Endodermal cell (in vitro differentiated cells): ENCODE results near the gene PCSK9. TPM values are rescaled to one million over a fixed set of nuclear protein-coding genes. Genes with fewer than 3 reads are reported as not detected.
A peak's percentile ranks its signal among the peaks of the same experiment; 100 is the strongest.

Source experiments
- DNase-seq: peaks from one replicate; pipeline ENCODE4 v3.0.0-alpha.2; 2017
- H3K27ac ChIP-seq: 2 replicates; pipeline ENCODE4 v1.5.1; 2013; ENCODE audit warnings: mild to moderate bottlenecking, low read depth, low read length, moderate library complexity
- H3K27me3 ChIP-seq: 2 replicates; pipeline ENCODE4 v1.6.1; 2013; ENCODE audit warnings: mild to moderate bottlenecking, low read length, moderate library complexity; ENCODE audit not compliant: insufficient read depth, control insufficient read depth, poor library complexity, severe bottlenecking
- H3K36me3 ChIP-seq: 2 replicates; pipeline ENCODE4 v1.7.0; 2013; ENCODE audit warnings: mild to moderate bottlenecking, low read length, moderate library complexity; ENCODE audit not compliant: control insufficient read depth, insufficient read depth
- H3K4me1 ChIP-seq: one replicate; pipeline ENCODE4 v1.7.0; 2013; ENCODE audit warnings: low read length; ENCODE audit not compliant: control insufficient read depth, insufficient read depth
- H3K4me3 ChIP-seq: 2 replicates; pipeline ENCODE4 v1.5.1; 2013; ENCODE audit warnings: mild to moderate bottlenecking, low read length, moderate library complexity
- H3K9ac ChIP-seq: 2 replicates; pipeline ENCODE4 v1.6.1; 2013; ENCODE audit warnings: mild to moderate bottlenecking, low read length, moderate library complexity; ENCODE audit not compliant: poor library complexity, severe bottlenecking; ENCODE audit errors: extremely low read depth
- H3K9me3 ChIP-seq: 2 replicates; pipeline ENCODE4 v1.6.1; 2013; ENCODE audit warnings: mild to moderate bottlenecking, low read length, moderate library complexity; ENCODE audit not compliant: control insufficient read depth
- H3K27ac Mint-ChIP-seq: 2 replicates; pipeline ENCODE4 v1.8.0; 2020; ENCODE audit warnings: mixed read lengths
- H3K27me3 Mint-ChIP-seq: 2 replicates; pipeline ENCODE4 v1.8.0; 2021; ENCODE audit warnings: mild to moderate bottlenecking, mixed read lengths; ENCODE audit not compliant: insufficient read depth
- H3K36me3 Mint-ChIP-seq: 2 replicates; pipeline ENCODE4 v1.8.0; 2020; ENCODE audit warnings: low read depth, mixed read lengths
- H3K4me1 Mint-ChIP-seq: 2 replicates; pipeline ENCODE4 v1.8.0; 2020; ENCODE audit warnings: mixed read lengths
- H3K4me3 Mint-ChIP-seq: 2 replicates; pipeline ENCODE4 v1.8.0; 2020; ENCODE audit warnings: mild to moderate bottlenecking, moderate library complexity, mixed read lengths
- H3K9me3 Mint-ChIP-seq: 2 replicates; pipeline ENCODE4 v1.8.0; 2020; ENCODE audit warnings: mild to moderate bottlenecking, mixed read lengths
- WGBS, 2 experiments: methylation state at CpG; one replicate each; pipeline versions ENCODE4 v1.1.5 to v1.1.7; 2013; ENCODE audit warnings: missing lambda C conversion rate in 2 of 2, mixed read lengths in 1 of 2; ENCODE audit not compliant: insufficient coverage in 1 of 2, insufficient read length in 1 of 2; 5-methylcytosine and 5-hydroxymethylcytosine counted together
- total RNA-seq, 2 donors: library from RNA; stranded (reverse); fragmentation: NEBNext Ultra II Directional in 1 of 2; extraction: Animal tissue kit (Norgen Biotek cat#: 25700) in 1 of 2; gene quantifications; 2 replicates in 1 of 2; 3 replicates in 1 of 2; pipeline ENCODE4 v1.2.1, GENCODE V29; 2021
- TF ChIP-seq, protein P1 (sequence below): fragments of 200-600 bp; sonication (generic); conservative IDR thresholded peaks from 2 replicates; pipeline ENCODE4 v1.5.0; 2021; ENCODE audit warnings: antibody characterized with exemption, mild to moderate bottlenecking

Gene PCSK9
- total RNA-seq, 2 donors from 2014 or later, result 26.1 to 59.9 TPM

DNA sequence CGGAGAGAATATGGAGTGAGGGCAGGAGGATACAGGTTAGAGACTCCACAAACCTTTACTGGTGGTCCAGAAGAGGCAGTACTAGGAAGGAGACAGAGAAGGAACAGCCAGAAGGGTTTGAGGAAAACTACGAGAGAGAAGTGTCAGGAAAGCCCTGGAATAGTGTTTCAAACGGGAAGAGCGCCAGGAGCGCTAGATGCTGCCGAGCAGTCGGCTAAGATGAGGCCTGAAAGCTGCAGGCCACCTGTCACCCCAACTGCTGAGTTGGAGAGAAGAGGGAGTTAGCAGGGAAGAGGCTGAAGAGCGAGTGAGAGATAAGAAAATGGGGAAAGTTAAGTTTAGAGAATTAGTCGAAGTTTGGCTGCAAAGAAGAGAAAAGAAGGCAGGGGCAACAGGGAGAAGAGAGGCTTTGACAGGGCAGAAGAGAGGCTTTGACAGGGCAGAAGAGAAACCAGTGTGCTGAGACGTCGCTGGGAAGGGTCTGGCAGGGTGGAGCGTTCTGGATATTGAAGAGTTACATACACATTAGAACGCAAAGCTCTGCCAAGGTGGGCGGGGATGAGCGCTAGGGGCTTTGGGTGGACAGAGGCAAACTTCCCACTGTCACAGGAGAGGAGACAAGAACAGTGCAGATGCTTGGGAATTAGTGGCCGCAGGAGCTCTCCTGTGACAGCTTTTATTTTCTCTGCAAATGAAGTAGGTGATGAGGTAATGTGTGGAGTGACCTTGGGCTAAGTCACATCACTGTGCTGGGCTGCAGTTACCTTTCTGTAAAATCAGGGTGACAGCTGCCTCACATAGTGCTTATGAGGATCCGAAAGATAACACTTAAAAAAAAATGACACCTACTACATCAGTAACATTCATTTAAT, 31.2 kb downstream of the PCSK9 start:
- Histone ChIP-seq H3K4me3 (no peak overlapping the region), H3K36me3 (peaks cover 96% of the 10 kb centered on the region), H3K27me3 (no peaks in the 10 kb centered on the region), H3K27ac (no peak overlapping the region), H3K9me3 (no peaks in the 10 kb centered on the region), H3K4me1 (no peaks in the 10 kb centered on the region), H3K9ac (no peak overlapping the region)
- TF ChIP-seq, protein P1, sequence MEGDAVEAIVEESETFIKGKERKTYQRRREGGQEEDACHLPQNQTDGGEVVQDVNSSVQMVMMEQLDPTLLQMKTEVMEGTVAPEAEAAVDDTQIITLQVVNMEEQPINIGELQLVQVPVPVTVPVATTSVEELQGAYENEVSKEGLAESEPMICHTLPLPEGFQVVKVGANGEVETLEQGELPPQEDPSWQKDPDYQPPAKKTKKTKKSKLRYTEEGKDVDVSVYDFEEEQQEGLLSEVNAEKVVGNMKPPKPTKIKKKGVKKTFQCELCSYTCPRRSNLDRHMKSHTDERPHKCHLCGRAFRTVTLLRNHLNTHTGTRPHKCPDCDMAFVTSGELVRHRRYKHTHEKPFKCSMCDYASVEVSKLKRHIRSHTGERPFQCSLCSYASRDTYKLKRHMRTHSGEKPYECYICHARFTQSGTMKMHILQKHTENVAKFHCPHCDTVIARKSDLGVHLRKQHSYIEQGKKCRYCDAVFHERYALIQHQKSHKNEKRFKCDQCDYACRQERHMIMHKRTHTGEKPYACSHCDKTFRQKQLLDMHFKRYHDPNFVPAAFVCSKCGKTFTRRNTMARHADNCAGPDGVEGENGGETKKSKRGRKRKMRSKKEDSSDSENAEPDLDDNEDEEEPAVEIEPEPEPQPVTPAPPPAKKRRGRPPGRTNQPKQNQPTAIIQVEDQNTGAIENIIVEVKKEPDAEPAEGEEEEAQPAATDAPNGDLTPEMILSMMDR, result no peak
- Mint-ChIP-seq H3K36me3 (peaks cover 85% of the 10 kb centered on the region), H3K4me1 (peaks cover 8% of the 10 kb centered on the region), H3K27ac (no peak overlapping the region), H3K4me3 (no peak overlapping the region), H3K9me3 (no peaks in the 10 kb centered on the region), H3K27me3 (no peaks in the 10 kb centered on the region)
- peak; percentile 34 for DNase-seq
- WGBS, 2 experiments, result 96 to 97% methylated on average over 15 to 17 of the region's 17 CpGs

- H3K4me3 ChIP-seq, result no peak overlapping the region
- Mint-ChIP-seq H3K9me3 (no peaks in the 10 kb centered on the region), H3K27ac (peak overlapping the region; percentile 75), H3K4me3 (no peak overlapping the region), H3K4me1 (peaks cover 8% of the 10 kb centered on the region), H3K36me3 (peaks cover 86% of the 10 kb centered on the region), H3K27me3 (no peaks in the 10 kb centered on the region)
- no peaks in the 10 kb centered on the region for H3K27me3 ChIP-seq
- WGBS, 2 experiments, result 62 to 72% methylated on average over 6 to 8 of the region's 8 CpGs
- H3K9ac ChIP-seq, result no peak overlapping the region
- H3K4me1 ChIP-seq, result no peaks in the 10 kb centered on the region
- H3K27ac ChIP-seq, result no peak overlapping the region
- peaks cover 96% of the 10 kb centered on the region for H3K36me3 ChIP-seq
- TF ChIP-seq, protein P1, result peak; percentile 73
- H3K9me3 ChIP-seq, result no peaks in the 10 kb centered on the region
- peak; percentile 87 for DNase-seq
Observed at GRCh38 chr1:55071477-55071876, 32.1 kb downstream of the PCSK9 start.

- Histone ChIP-seq H3K9ac (no peak overlapping the region), H3K27me3 (no peaks in the 10 kb centered on the region), H3K4me3 (no peak overlapping the region), H3K9me3 (no peaks in the 10 kb centered on the region), H3K4me1 (no peaks in the 10 kb centered on the region), H3K27ac (no peak overlapping the region), H3K36me3 (peaks cover 97% of the 10 kb centered on the region)
- Mint-ChIP-seq H3K27ac (no peak overlapping the region), H3K4me3 (no peak overlapping the region), H3K4me1 (peaks cover 12% of the 10 kb centered on the region), H3K9me3 (no peaks in the 10 kb centered on the region), H3K27me3 (no peaks in the 10 kb centered on the region), H3K36me3 (peaks cover 88% of the 10 kb centered on the region)
- TF ChIP-seq, protein P1, result no peak
- DNase-seq, result peak; percentile 23
- 91 to 93% methylated on average over 2 to 3 of the region's 3 CpGs for WGBS, 2 experiments
Observed at GRCh38 chr1:55073187-55073916, 34.0 kb downstream of the PCSK9 start.
